Cardiac septum (tissue), 1 donor: Measurements from ENCODE around the gene PTPRM. TPM values are rescaled to one million over a fixed set of nuclear protein-coding genes. Genes with fewer than 3 reads are reported as not detected.
A peak's percentile ranks its signal among the peaks of the same experiment; 100 is the strongest.

Experiments
- DNase-seq: peaks from one replicate; pipeline ENCODE4 v3.0.0-alpha.2; 2020; ENCODE audit warnings: low spot score
- intact Hi-C: fragments of 100-400 bp; cut with DNase I; formaldehyde crosslinking; loops from one replicate; pipeline ENCODE4 v1.14.0; 2022
- total RNA-seq: library from RNA; stranded (reverse); fragmentation: NEBNext Ultra II Directional; extraction: Animal tissue kit (Norgen Biotek cat#: 25700); gene quantifications from one replicate; pipeline ENCODE4 v1.2.1, GENCODE V29; 2021
- donor health status: DM: no; HTN: no; CAD: no.

PTPRM gene
- total RNA-seq, 1 donor from 2014 or later = 132 TPM

- no peak for DNase-seq
- intact Hi-C loops = no loop called here
These were observed 795.7 kb downstream of the PTPRM start for GRCh38 chr18:8362863-8363262.

GRCh38 chr18:8364385-8364784 is 797.3 kb downstream of the PTPRM start:
- no peak for DNase-seq
- intact Hi-C loops = no loop called here

- DNase-seq = no peak
These were observed 797.9 kb downstream of the PTPRM start for GRCh38 chr18:8365006-8365405.

DNA sequence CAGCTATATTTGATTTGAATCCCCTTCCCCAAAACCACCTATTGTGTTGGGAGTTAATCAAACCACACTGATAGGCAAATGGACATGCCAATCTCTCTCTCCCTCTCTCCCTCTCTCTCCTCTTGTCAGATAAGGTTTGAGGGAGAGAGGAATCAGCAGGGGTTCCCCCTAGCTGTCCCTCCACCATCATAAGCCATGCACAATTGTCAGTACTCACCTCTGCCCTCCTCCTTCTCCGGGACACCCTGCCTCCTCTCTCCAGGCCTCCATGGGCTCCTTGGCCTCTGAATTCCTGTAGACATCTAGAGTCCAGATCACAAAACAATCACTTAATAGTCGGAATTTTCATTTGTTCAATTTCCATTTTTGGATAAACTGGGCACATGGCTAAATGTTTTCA is 798.4 kb downstream of the PTPRM start:
- intact Hi-C loops = no loop called here

More at GRCh38 chr18:8365006-8365405, 797.9 kb downstream of the PTPRM start:
- intact Hi-C loops = no loop called here

GRCh38 chr18:8366070-8366469 is 799.0 kb downstream of the PTPRM start:
- no peak for DNase-seq
- intact Hi-C loops = no loop called here

More for the DNA sequence above, 798.4 kb downstream of the PTPRM start:
- no peak for DNase-seq

DNA sequence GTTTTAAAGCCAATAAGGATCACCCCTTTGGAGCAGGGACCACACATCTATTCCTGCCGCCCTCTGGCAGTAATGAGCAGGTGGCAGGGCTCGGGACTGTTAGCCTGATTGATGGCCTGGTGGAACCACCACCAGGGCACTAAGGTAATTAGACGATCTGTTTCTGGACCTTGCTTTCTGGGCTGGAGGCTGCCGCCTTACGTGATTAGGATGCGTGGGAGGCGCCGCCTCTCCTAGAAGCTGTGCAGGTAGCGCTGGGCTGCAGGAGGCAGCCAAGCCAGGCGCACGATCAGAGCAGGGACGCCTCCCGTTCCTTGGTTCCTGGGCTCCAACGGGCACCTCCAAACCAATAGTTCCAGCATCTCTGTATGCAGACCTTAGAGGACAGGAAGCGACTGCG is 799.5 kb downstream of the PTPRM start:
- DNase-seq = no peak
- intact Hi-C loops = no loop called here

DNA sequence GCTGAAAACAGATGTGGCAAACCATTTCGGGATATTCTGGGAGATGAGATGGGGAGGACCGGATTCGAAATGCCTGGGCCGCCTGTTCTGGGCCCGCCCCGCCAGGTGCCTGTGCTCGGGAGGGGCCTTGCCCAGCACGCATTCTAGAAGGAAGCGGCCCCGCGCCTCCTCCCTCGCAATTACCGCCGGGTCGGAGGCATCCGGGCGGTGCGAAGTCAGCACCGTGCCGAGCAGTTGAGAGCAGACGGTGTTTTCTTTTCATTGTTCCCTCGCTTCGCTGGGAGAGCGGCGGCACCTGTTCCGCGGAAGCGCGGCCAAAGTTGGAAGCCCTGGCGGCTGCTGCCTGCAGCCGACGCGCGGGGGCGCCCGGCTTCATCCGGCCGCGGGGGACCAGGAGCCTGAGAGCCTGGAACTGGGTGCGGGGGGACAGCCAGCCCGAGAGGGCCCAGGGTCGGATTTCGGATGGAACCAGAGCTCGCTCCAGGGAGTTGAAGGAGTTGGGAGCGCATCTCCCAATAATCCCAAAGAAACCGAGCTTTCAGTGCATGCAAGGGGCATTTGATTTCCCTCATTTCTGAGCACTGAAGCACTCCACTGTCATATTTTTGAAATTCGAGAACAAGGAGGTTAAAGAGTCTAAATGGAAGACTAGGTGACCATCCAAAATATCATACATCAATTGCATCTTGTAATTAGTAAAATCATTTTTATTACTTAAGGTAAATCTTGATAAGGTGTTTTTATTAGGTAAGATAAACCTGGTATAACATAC is 800.3 kb downstream of the PTPRM start:
- no peak for DNase-seq

GRCh38 chr18:8368512-8369217 is 801.5 kb downstream of the PTPRM start:
- DNase-seq = no peak
- intact Hi-C loops = no loop called here

More for the DNA sequence above, 800.3 kb downstream of the PTPRM start:
- intact Hi-C loops = no loop called here

DNA sequence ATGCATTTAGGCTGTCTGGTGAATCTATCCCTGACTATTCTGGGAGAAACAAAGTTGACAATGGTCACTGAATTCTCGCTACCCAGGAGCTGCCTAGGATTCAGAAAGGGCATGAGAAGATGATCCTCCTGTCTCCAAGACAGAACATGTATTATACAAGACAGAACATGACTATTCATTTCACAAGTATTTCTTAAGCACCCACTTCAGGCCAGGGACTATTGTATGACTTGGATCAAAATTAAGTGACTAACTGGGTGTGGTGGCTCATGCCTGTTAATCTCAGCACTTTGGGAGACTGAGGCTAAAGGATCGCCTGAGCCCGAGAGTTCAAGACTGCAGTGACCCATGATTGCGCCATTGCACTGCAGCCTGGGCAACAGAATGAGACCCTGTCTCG is 806.4 kb downstream of the PTPRM start:
- intact Hi-C loops = no loop called here

GRCh38 chr18:8374676-8375075 is 807.6 kb downstream of the PTPRM start:
- DNase-seq = no peak
- intact Hi-C loops = no loop called here

More for the DNA sequence above, 806.4 kb downstream of the PTPRM start:
- DNase-seq = no peak

- DNase-seq = no peak
- intact Hi-C loops = no loop called here
These were observed 808.1 kb downstream of the PTPRM start for GRCh38 chr18:8375249-8375648.

DNA sequence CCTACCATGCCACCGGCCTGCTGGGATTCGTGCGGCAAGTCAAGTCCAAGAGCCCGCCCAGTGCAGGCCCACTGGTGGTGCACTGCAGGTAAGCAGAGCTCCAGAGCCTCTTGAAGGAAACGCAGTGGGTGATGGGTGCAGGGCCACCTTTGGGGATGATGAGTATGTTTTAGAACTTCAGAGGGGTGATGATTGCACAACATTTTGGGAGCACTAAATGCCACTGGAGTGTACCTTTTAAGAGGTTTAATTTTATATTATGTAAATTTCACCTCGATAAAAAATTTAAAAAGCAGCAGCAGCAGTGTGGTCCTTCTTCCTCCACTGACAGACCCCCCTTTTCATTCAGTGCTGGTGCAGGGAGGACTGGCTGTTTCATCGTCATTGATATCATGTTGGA is 809.0 kb downstream of the PTPRM start:
- intact Hi-C loops = no loop called here
- no peak for DNase-seq

GRCh38 chr18:8379187-8379941 is 812.2 kb downstream of the PTPRM start:
- no peak for DNase-seq
- intact Hi-C loops = no loop called here

DNA sequence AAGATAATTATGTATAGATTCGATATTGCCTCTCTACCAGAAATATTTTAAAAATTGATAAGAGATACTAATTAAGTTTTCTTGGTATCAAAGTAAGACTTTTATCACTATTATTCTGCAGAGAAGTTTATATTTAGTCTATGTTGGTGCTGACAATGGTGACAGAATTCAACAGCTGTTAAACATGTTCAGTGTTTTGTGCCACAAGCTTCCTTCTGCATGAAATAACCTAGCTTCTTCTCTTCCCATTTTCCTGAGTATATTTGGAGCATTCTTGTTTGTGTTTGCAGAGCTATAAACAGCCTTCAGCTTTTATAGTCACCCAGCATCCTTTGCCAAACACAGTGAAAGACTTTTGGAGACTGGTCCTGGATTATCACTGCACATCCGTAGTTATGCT is 812.9 kb downstream of the PTPRM start:
- intact Hi-C loops = loop anchor here (10.0 kb wide), 1 partner anchor 585 kb away; no protein-coding TSS in a partner anchor
- no peak for DNase-seq

- no peak for DNase-seq
- intact Hi-C loops = loop anchor here (10.0 kb wide), 1 partner anchor 586 kb away; no protein-coding TSS in a partner anchor
These were observed 813.8 kb downstream of the PTPRM start for GRCh38 chr18:8380926-8381325.

DNA sequence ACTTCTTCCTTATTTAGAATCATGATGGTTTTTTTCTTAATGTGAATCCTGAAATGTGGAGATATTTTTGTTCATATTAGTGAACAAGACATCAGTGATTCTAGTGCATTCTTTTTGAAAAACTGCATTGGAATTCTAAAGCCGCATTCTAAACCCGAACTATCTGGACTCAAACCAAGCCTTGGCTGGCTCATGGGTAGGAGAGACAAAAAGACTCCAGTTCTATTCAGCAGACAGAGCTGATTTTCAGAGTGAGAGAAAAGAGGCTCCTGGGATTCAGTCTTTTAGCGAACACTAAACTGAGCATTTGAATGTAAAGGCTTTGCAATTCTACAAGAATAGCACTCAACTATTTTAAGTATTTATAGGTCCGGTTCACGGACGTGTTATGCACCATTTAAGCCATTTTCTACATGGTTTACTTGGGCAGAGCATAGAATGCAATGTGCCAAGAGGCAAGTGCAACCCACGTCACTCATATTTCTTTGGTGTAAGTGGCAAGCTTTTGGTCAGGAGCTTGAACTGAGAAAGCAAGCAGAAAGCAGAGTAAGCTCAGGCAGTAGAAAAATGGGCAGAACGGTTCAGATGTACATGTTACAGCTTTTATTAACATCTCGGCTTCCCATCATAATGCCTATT is 814.8 kb downstream of the PTPRM start:
- intact Hi-C loops = loop anchor here (10.0 kb wide), 1 partner anchor 587 kb away; no protein-coding TSS in a partner anchor
- DNase-seq = no peak

- intact Hi-C loops = loop anchor here (10.0 kb wide), 1 partner anchor 591 kb away; no protein-coding TSS in a partner anchor
- no peak for DNase-seq
These were observed 818.3 kb downstream of the PTPRM start for GRCh38 chr18:8385400-8385799.

DNA sequence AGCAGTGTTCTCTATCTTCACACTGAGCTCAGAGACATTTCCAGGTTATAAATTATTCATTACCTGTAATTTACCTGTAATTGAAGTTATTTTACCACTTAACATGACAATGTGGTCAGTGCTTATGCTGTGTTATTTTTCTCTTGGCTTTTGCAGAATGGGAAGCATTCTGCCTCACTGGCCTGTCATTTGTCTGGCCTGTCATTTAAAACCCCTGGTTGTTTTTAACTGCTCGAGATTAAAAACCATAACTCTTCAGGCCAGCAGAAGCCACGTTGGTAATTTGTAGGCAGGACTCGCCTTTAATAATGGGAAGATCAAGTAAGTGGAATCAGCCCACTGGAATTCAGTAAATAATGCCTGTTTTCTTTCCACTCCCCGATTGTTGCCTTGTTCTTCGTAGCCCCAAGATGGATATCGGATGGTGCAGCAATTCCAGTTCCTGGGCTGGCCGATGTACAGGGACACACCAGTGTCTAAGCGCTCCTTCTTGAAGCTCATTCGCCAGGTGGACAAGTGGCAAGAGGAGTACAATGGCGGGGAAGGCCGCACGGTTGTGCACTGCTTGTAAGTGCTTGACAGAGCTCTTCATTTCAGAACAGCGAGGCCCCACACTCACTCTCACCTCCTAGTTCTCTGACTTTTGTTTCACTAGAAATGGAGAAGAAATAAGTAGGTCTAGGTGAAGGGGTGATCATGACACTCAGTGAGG is 819.7 kb downstream of the PTPRM start:
- intact Hi-C loops = loop anchor here (10.0 kb wide), 1 partner anchor 592 kb away; no protein-coding TSS in a partner anchor
- DNase-seq = peak; percentile 20
